22Rv1 (cell line): ENCODE results near the gene AK1.

Experiments
- ZFX ChIP-seq: fragments of 450-650 bp; IDR thresholded peaks from 2 replicates; pipeline ENCODE4 v1.6.1; 2017; ENCODE audit warnings: antibody characterized with exemption, borderline replicate concordance
- TF ChIP-seq, protein P1 (sequence below): fragments of 450-650 bp; IDR thresholded peaks from 2 replicates; pipeline ENCODE4 v1.5.1; 2017; ENCODE audit warnings: mild to moderate bottlenecking

DNA sequence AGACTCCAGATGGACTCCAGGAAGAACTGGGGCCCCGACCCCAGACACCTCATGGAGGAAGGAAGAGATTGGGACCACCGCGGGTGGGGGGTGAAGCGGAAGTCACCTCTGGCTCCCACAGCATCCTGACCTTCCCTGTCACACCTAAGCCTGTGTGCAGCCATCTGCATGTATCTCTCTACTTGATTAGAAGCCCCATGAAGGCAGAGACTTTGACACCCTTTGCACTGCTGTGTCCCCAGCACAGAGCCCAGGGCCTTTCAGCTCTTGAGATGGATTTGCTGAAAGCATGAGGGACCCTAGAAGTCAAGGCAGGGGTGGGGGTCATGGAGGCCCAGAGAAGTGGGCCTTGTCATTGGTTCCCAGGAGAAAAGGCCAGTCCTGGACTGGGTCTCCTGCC lies 20.2 kb downstream of the AK1 start:
- TF ChIP-seq, protein P1, sequence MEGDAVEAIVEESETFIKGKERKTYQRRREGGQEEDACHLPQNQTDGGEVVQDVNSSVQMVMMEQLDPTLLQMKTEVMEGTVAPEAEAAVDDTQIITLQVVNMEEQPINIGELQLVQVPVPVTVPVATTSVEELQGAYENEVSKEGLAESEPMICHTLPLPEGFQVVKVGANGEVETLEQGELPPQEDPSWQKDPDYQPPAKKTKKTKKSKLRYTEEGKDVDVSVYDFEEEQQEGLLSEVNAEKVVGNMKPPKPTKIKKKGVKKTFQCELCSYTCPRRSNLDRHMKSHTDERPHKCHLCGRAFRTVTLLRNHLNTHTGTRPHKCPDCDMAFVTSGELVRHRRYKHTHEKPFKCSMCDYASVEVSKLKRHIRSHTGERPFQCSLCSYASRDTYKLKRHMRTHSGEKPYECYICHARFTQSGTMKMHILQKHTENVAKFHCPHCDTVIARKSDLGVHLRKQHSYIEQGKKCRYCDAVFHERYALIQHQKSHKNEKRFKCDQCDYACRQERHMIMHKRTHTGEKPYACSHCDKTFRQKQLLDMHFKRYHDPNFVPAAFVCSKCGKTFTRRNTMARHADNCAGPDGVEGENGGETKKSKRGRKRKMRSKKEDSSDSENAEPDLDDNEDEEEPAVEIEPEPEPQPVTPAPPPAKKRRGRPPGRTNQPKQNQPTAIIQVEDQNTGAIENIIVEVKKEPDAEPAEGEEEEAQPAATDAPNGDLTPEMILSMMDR = no peak
- TF ChIP-seq ZFX = no peak
